ENCODE measurements around the gene ARL14EP.

GRCh38 chr11:30358536-30358935, 35.6 kb downstream of the ARL14EP start:
- TF ChIP-seq EZH2 (IDR thresholded peaks at IDR 0.05): no peak
- TF ChIP-seq, protein P1, sequence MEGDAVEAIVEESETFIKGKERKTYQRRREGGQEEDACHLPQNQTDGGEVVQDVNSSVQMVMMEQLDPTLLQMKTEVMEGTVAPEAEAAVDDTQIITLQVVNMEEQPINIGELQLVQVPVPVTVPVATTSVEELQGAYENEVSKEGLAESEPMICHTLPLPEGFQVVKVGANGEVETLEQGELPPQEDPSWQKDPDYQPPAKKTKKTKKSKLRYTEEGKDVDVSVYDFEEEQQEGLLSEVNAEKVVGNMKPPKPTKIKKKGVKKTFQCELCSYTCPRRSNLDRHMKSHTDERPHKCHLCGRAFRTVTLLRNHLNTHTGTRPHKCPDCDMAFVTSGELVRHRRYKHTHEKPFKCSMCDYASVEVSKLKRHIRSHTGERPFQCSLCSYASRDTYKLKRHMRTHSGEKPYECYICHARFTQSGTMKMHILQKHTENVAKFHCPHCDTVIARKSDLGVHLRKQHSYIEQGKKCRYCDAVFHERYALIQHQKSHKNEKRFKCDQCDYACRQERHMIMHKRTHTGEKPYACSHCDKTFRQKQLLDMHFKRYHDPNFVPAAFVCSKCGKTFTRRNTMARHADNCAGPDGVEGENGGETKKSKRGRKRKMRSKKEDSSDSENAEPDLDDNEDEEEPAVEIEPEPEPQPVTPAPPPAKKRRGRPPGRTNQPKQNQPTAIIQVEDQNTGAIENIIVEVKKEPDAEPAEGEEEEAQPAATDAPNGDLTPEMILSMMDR (IDR thresholded peaks at IDR 0.05): no peak
- no peak for TF ChIP-seq EZH2phosphoT487 (IDR thresholded peaks at IDR 0.05)

Data from neural progenitor cell (in vitro differentiated cells).